PC-9 (cell line): Measurements from ENCODE around the gene CHPF2.

Source experiments
- EZH2 ChIP-seq: fragments of 200-600 bp; sonication (generic); IDR thresholded peaks from 2 replicates; pipeline ENCODE4 v1.8.0; 2017; ENCODE audit warnings: antibody characterized with exemption, low read depth
- TF ChIP-seq, protein P1 (sequence below): fragments of 200-600 bp; sonication (generic); conservative IDR thresholded peaks from 2 replicates; pipeline ENCODE4 v1.6.1; 2017; ENCODE audit warnings: mixed run types, antibody characterized with exemption, mild to moderate bottlenecking, moderate library complexity

DNA sequence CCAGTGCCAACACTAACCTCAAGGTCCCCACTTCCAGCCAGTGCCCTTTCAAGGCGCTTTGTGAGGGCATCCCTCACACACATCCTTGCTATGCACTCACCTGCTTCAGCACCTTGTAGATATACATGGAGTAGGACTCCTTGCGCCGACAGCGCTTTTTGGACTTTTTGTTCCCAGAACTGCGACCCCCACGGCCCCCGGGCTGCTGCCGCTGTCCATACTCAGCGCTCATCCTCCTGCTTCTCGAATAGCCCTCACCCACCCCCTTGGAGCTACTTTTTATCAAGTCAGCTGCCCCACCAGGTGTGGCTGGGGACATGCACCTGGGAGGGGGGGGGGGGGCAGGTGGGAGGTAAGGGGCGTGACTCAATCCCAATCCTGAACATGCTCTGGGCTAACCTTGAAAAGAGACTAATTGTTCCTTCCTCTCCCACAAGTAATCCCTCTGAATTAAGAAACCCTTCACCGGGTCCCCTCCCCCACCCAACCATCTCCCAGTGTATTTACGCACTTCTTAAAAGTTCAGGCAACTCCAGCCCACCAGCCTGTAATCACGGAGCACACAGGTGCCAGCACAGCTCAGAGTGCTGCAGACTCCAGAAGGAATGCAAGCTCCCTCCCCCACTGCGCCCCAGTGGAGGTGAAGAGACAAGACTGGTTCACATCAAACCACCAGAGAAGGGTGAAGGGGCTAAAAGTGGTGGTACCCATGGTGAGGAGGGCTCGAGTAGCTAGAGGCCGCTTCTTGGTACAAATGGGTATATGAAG lies 22.0 kb upstream of the CHPF2 start, which contains the start of gene H2BK1:
- TF ChIP-seq, protein P1, sequence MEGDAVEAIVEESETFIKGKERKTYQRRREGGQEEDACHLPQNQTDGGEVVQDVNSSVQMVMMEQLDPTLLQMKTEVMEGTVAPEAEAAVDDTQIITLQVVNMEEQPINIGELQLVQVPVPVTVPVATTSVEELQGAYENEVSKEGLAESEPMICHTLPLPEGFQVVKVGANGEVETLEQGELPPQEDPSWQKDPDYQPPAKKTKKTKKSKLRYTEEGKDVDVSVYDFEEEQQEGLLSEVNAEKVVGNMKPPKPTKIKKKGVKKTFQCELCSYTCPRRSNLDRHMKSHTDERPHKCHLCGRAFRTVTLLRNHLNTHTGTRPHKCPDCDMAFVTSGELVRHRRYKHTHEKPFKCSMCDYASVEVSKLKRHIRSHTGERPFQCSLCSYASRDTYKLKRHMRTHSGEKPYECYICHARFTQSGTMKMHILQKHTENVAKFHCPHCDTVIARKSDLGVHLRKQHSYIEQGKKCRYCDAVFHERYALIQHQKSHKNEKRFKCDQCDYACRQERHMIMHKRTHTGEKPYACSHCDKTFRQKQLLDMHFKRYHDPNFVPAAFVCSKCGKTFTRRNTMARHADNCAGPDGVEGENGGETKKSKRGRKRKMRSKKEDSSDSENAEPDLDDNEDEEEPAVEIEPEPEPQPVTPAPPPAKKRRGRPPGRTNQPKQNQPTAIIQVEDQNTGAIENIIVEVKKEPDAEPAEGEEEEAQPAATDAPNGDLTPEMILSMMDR: no peak
- TF ChIP-seq EZH2: no peak
